Mesenteric fat pad (tissue), 1 donor: ENCODE data around the gene NOCT. TPM values are rescaled to one million over a fixed set of nuclear protein-coding genes. Genes with fewer than 3 reads are reported as not detected.

Experiments
- total RNA-seq: library from RNA; stranded (reverse); fragmentation: NEBNext Ultra II Directional; extraction: Animal tissue kit (Norgen Biotek cat#: 25700); gene quantifications from one replicate; pipeline ENCODE4 v1.2.1, GENCODE V29; 2021
- donor health status: DM: yes; HTN: yes; CAD: no.

Gene NOCT
- total RNA-seq, 1 donor from 2014 or later: 28.6 TPM

Other genes starting within 250 kb of the NOCT start
- 43.2 TPM for gene ELF2, start 161.4 kb downstream of the NOCT start, total RNA-seq